Measurements from ENCODE around the gene UPP1.
"Not testable (repeated sequence)": the region's sequence is repeated elsewhere in the genome, so short reads cannot be mapped to it uniquely, and the experiment has no call there.

Gene UPP1

GRCh38 chr7:48112401-48113165 is 23.5 kb downstream of the UPP1 start:
- DNase-seq: no peak

- no peak for DNase-seq
These were observed 24.2 kb downstream of the UPP1 start for GRCh38 chr7:48113275-48113674.

GRCh38 chr7:48114115-48114514 is 25.1 kb downstream of the UPP1 start:
- DNase-seq: no peak

- DNase-seq: no peak
These were observed 25.5 kb downstream of the UPP1 start for GRCh38 chr7:48114589-48114988.

GRCh38 chr7:48116043-48116442 is 27.0 kb downstream of the UPP1 start:
- DNase-seq: no peak

GRCh38 chr7:48118041-48118440 is 29.0 kb downstream of the UPP1 start:
- DNase-seq: no peak

GRCh38 chr7:48120536-48120935 is 31.5 kb downstream of the UPP1 start:
- not testable (repeated sequence) for DNase-seq

- DNase-seq: no peak
These were observed 37.0 kb downstream of the UPP1 start for GRCh38 chr7:48126037-48126436.

GRCh38 chr7:48130658-48131108 is 41.6 kb downstream of the UPP1 start:
- no peak for DNase-seq

GRCh38 chr7:48132792-48133191 is 43.7 kb downstream of the UPP1 start:
- DNase-seq: no peak

GRCh38 chr7:48139459-48139858 is 50.4 kb downstream of the UPP1 start:
- no peak for DNase-seq

- DNase-seq: no peak
These were observed 51.1 kb downstream of the UPP1 start for GRCh38 chr7:48140001-48140681.

- no peak for DNase-seq
These were observed 52.5 kb downstream of the UPP1 start for GRCh38 chr7:48141521-48141920.

GRCh38 chr7:48144291-48144768 is 55.3 kb downstream of the UPP1 start:
- DNase-seq: no peak

- no peak for DNase-seq
These were observed 58.1 kb downstream of the UPP1 start for GRCh38 chr7:48147078-48147591.

- not testable (repeated sequence) for DNase-seq
These were observed 58.6 kb downstream of the UPP1 start for GRCh38 chr7:48147690-48148089.

- no peak for DNase-seq
These were observed 59.2 kb downstream of the UPP1 start for GRCh38 chr7:48148311-48148710.

- no peak for DNase-seq
These were observed 60.0 kb downstream of the UPP1 start for GRCh38 chr7:48149058-48149457.

- DNase-seq: no peak
These were observed 61.0 kb downstream of the UPP1 start for GRCh38 chr7:48150086-48150485.

- peak; percentile 37 to 38 for DNase-seq
These were observed 65.8 kb downstream of the UPP1 start for GRCh38 chr7:48154792-48155413.
